Heart left ventricle (tissue), 13 donors: ENCODE data around the gene ACOXL.

Source experiments
- POLR2A ChIP-seq, 2 donors: fragments of 450-650 bp; IDR thresholded peaks; one replicate each; pipeline ENCODE4 v1.6.1; 2017; ENCODE audit warnings: antibody characterized with exemption in 2 of 2, mild to moderate bottlenecking in 2 of 2, moderate library complexity in 2 of 2
- TF ChIP-seq, protein P1 (sequence below), 12 donors: fragments of 200-600 bp; sonication (generic) in 4 of 12; IDR thresholded peaks; one replicate each; pipeline versions ENCODE4 v1.5.0 to v1.8.0; 2018 to 2022; ENCODE audit warnings: antibody characterized with exemption in 12 of 12, mild to moderate bottlenecking in 5 of 12
- donor health status: ischemic (EF 13 %, LVEDD 7.1; RV severe dilation, severe dysfunction).
- donor health status: DM: no; HTN: yes; CAD: no.
- donor health status: DM: no; HTN: no; CAD: no.
- donor health status: ischemic (EF 25% LVEDD 6.9; RV normal size, moderate dysfunction).
- donor health status: ischemic (EF 25% LVEDD 5.7; RV mildly dilated, moderate dysfunction).
- donor health status: ischemic (EF 35%, LVEDD 5.7; RV mildly dilated, moderate dysfunction).
- donor health status: nonischemic (EF 11% LVEDD 7.7; RV severe dilation, severe dysfunction).
- donor health status: DM: yes; HTN: yes; CAD: no.
- donor health status: PGD.
- donor health status: ischemic (EF 29% LVEDD 5.4; RV normal size, mild dysfunction).
- donor health status: nonischemic (EF 23%, LVEDD 6.1; RV moderate dilation, normal function).

DNA sequence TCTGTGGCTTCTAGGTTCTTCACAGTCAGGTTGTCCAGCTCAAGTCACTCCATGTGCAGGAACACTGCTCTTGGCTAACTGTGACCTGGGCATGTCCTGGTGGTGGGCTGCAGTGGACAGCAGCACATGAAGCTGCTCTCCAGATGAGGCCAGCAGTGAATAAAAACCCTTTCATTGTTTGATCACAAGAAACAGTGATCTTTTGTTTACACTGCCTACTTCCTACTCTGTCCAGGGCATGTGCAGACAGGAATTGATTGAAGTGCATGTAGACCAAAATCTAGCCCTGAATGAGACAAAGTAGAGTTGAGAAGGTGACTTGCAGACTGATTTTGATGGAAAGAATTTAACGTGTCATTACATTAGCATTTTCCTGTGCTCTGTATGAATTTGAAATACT, 423.2 kb downstream of the ACOXL start:
- TF ChIP-seq, protein P1, sequence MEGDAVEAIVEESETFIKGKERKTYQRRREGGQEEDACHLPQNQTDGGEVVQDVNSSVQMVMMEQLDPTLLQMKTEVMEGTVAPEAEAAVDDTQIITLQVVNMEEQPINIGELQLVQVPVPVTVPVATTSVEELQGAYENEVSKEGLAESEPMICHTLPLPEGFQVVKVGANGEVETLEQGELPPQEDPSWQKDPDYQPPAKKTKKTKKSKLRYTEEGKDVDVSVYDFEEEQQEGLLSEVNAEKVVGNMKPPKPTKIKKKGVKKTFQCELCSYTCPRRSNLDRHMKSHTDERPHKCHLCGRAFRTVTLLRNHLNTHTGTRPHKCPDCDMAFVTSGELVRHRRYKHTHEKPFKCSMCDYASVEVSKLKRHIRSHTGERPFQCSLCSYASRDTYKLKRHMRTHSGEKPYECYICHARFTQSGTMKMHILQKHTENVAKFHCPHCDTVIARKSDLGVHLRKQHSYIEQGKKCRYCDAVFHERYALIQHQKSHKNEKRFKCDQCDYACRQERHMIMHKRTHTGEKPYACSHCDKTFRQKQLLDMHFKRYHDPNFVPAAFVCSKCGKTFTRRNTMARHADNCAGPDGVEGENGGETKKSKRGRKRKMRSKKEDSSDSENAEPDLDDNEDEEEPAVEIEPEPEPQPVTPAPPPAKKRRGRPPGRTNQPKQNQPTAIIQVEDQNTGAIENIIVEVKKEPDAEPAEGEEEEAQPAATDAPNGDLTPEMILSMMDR (IDR thresholded peaks at IDR 0.05), result no peak
- TF ChIP-seq POLR2A (IDR thresholded peaks at IDR 0.05), result no peak
